IMR-90 (cell line): ENCODE data around the gene MEOX2. TPM values are rescaled to one million over a fixed set of nuclear protein-coding genes. Genes with fewer than 3 reads are reported as not detected.

Source experiments
- ATAC-seq: fragments of 200-7000 bp; cut with Tn5 transposase; 2 replicates; pipeline ENCODE4 v1.9.1; 2020; ENCODE audit warnings: low read depth, mild to moderate bottlenecking, moderate library complexity
- BruUV-seq: library from RNA; stranded (reverse); fragments of 400-500 nt; replicated peaks from 2 replicates; lab custom pipeline; 2021; lab: Mats Ljungman, UMichigan
- CTCF ChIA-PET: fragments of 300-600 bp; formaldehyde crosslinking; extraction: SDS; loops from one replicate; lab custom pipeline; 2021; ENCODE audit warnings: antibody characterized with exemption; lab: Yijun Ruan, JAX
- POLR2A ChIA-PET: fragments of 300-600 bp; sonication (Branson Sonifier 250); formaldehyde crosslinking; loops from one replicate; lab custom pipeline; 2022; ENCODE audit warnings: antibody characterized with exemption; ENCODE audit not compliant: unreplicated experiment; lab: Charles Lee
- DNase-seq: peaks from one replicate; pipeline ENCODE4 v3.0.0; 2013
- H2AFZ ChIP-seq: replicated peaks from 2 replicates; pipeline ENCODE3; 2013; ENCODE audit warnings: low read length, mild to moderate bottlenecking; ENCODE audit not compliant: poor library complexity
- H2AK5ac ChIP-seq: 2 replicates; pipeline ENCODE4 v1.6.1; 2013; ENCODE audit warnings: low read depth, low read length, inconsistent platforms
- H2AK9ac ChIP-seq: replicated peaks from 2 replicates; pipeline ENCODE3; 2013; ENCODE audit warnings: mild to moderate bottlenecking, low read depth, low read length, moderate library complexity; ENCODE audit not compliant: poor library complexity
- H2BK120ac ChIP-seq: 2 replicates; pipeline ENCODE4 v1.6.1; 2013; ENCODE audit warnings: low read depth, low read length, inconsistent platforms
- H2BK15ac ChIP-seq: 3 replicates; pipeline ENCODE4 v1.6.1; 2013; ENCODE audit warnings: low read depth, low read length, inconsistent platforms
- H2BK20ac ChIP-seq: 2 replicates; pipeline ENCODE4 v1.6.1; 2013; ENCODE audit warnings: low read depth, mild to moderate bottlenecking, inconsistent platforms, low read length, moderate library complexity
- H2BK5ac ChIP-seq: 2 replicates; pipeline ENCODE4 v1.6.1; 2013; ENCODE audit warnings: mild to moderate bottlenecking, low read depth, low read length, inconsistent platforms; ENCODE audit not compliant: poor library complexity, severe bottlenecking
- H3K14ac ChIP-seq: replicated peaks from 2 replicates; pipeline ENCODE4 v1.6.1; 2013; ENCODE audit warnings: low read depth, low read length, inconsistent platforms
- H3K18ac ChIP-seq: 2 replicates; pipeline ENCODE4 v1.6.1; 2013; ENCODE audit warnings: low read depth, low read length, control low read depth
- H3K23ac ChIP-seq: 2 replicates; pipeline ENCODE4 v1.6.1; 2013; ENCODE audit warnings: low read depth, low read length, inconsistent platforms
- H3K27ac ChIP-seq: 2 replicates; pipeline ENCODE4 v1.5.1; 2013; ENCODE audit warnings: mild to moderate bottlenecking, control low read depth, low read length; ENCODE audit not compliant: insufficient read depth
- H3K27me3 ChIP-seq: 2 replicates; pipeline ENCODE4 v1.6.1; 2013; ENCODE audit warnings: low read length; ENCODE audit not compliant: control insufficient read depth, insufficient read depth
- H3K36me3 ChIP-seq: 2 replicates; pipeline ENCODE4 v1.6.1; 2013; ENCODE audit warnings: low read length, mixed read lengths; ENCODE audit not compliant: control insufficient read depth, insufficient read depth
- H3K4ac ChIP-seq: 2 replicates; pipeline ENCODE4 v1.6.1; 2013; ENCODE audit warnings: low read depth, low read length, inconsistent platforms
- H3K4me1 ChIP-seq: 2 replicates; pipeline ENCODE4 v1.6.1; 2013; ENCODE audit warnings: low read length, mixed read lengths; ENCODE audit not compliant: control insufficient read depth, insufficient read depth
- H3K4me2 ChIP-seq: 2 replicates; pipeline ENCODE4 v1.6.1; 2013; ENCODE audit warnings: low read depth, mild to moderate bottlenecking, control low read depth, low read length, moderate library complexity
- H3K4me3 ChIP-seq: 2 replicates; pipeline ENCODE4 v1.5.1; 2013; ENCODE audit warnings: low read depth, mild to moderate bottlenecking, control low read depth, low read length, moderate library complexity; ENCODE audit not compliant: insufficient read depth
- H3K56ac ChIP-seq: 2 replicates; pipeline ENCODE4 v1.6.1; 2013; ENCODE audit warnings: low read length, inconsistent platforms; ENCODE audit not compliant: insufficient read depth; ENCODE audit errors: extremely low read depth
- H3K79me1 ChIP-seq, 2 experiments: 2 replicates each; pipeline ENCODE4 v1.6.1; 2013; ENCODE audit warnings: low read length in 2 of 2, inconsistent platforms in 1 of 2, low read depth in 1 of 2
- H3K9ac ChIP-seq: 2 replicates; pipeline ENCODE4 v1.6.1; 2013; ENCODE audit warnings: low read depth, low read length, control low read depth
- H3K9me1 ChIP-seq: 2 replicates; pipeline ENCODE4 v1.6.1; 2013; ENCODE audit warnings: low read length, inconsistent platforms; ENCODE audit not compliant: insufficient read depth
- H3K9me3 ChIP-seq: 2 replicates; pipeline ENCODE4 v1.6.1; 2013; ENCODE audit warnings: low read length; ENCODE audit not compliant: control insufficient read depth, insufficient read depth
- H4K20me1 ChIP-seq: 2 replicates; pipeline ENCODE4 v1.6.1; 2013; ENCODE audit warnings: low read length, inconsistent platforms; ENCODE audit not compliant: insufficient read depth
- H4K5ac ChIP-seq: 2 replicates; pipeline ENCODE4 v1.6.1; 2013; ENCODE audit warnings: mild to moderate bottlenecking, low read depth, low read length, control low read depth
- H4K8ac ChIP-seq, 2 experiments: 2 replicates each; pipeline ENCODE4 v1.6.1; 2013; ENCODE audit warnings: low read depth in 2 of 2, low read length in 2 of 2, control low read depth in 1 of 2, inconsistent platforms in 1 of 2
- H4K91ac ChIP-seq: 2 replicates; pipeline ENCODE4 v1.6.1; 2013; ENCODE audit warnings: low read depth, low read length, inconsistent platforms; ENCODE audit not compliant: insufficient read depth
- CEBPB ChIP-seq: IDR thresholded peaks from 2 replicates; pipeline ENCODE4 v1.6.1; 2012; ENCODE audit warnings: low read depth, low read length, improper control_type of control experiment
- CHD1 ChIP-seq: IDR thresholded peaks from 2 replicates; pipeline ENCODE4 v1.6.1; 2012; ENCODE audit warnings: low read depth, low read length, improper control_type of control experiment
- MAZ ChIP-seq: IDR thresholded peaks from 2 replicates; pipeline ENCODE4 v1.6.1; 2012; ENCODE audit warnings: low read depth, mild to moderate bottlenecking, low read length, improper control_type of control experiment, moderate library complexity, borderline replicate concordance
- SMC3 ChIP-seq: fragments of 150-350 bp; IDR thresholded peaks from 2 replicates; pipeline ENCODE4 v1.6.1; 2016; ENCODE audit warnings: low read depth, mild to moderate bottlenecking, antibody characterized with exemption, low read length, moderate library complexity
- WGBS, 2 experiments: methylation state at CpG; one replicate each; pipeline versions ENCODE4 v1.1.5 to v1.1.7; 2013; ENCODE audit warnings: missing lambda C conversion rate in 2 of 2; ENCODE audit not compliant: insufficient read length in 1 of 2; ENCODE audit errors: extremely low coverage in 2 of 2; 5-methylcytosine and 5-hydroxymethylcytosine counted together
- dilution Hi-C: fragments of 300-500 bp; cut with HindIII; formaldehyde crosslinking; loops from one replicate; pipeline ENCODE4 v1.14.3; 2018; ENCODE audit warnings: low sequenced_read_pairs; ENCODE audit not compliant: unreplicated experiment
- in situ Hi-C: fragments of 300-500 bp; cut with MboI; formaldehyde crosslinking; loops from 3 replicates; pipeline ENCODE4 v1.14.3; 2019; ENCODE audit warnings: low sequenced_read_pairs, inconsistent platforms, mixed read lengths
- intact Hi-C: fragments of 100-400 bp; cut with micrococcal nuclease; formaldehyde crosslinking; loops from 2 replicates; pipeline ENCODE4 v1.10.0; 2022
- polyA plus RNA-seq, 3 experiments: library from polyadenylated mRNA; depleted of rRNA; stranded (reverse); fragments of >200 nt; gene quantifications; 2 replicates each; pipeline ENCODE4 v1.2.3, GENCODE V29; 2012; ENCODE audit warnings: low replicate concordance in 1 of 3
- total RNA-seq: library from RNA; depleted of rRNA; stranded (reverse); fragments of >200 nt; gene quantifications from 2 replicates; pipeline ENCODE4 v1.2.3, GENCODE V29; 2012

MEOX2 gene
- total and polyA plus RNA-seq, 2 of the 4 experiments (the other 2 are of a cell fraction), result under 0.01 TPM; not detected in 1

GRCh38 chr7:15685358-15686294 lies 857 bp downstream of the MEOX2 start:
- no peak overlapping the region for H2BK120ac ChIP-seq
- H3K9ac ChIP-seq, result no peak overlapping the region
- ATAC-seq (peak; percentile 51), DNase-seq (peak; percentile 34)
- H3K27me3 ChIP-seq, result peaks cover 46% of the 10 kb centered on the region
- no peak overlapping the region for H3K4ac ChIP-seq
- no peak overlapping the region for H3K18ac ChIP-seq
- H4K8ac ChIP-seq, result no peak overlapping the region
- H3K14ac ChIP-seq, result no peak overlapping the region
- no peaks in the 10 kb centered on the region for H3K36me3 ChIP-seq
- peak overlapping the region; percentile 78 for H3K4me2 ChIP-seq
- H4K5ac ChIP-seq, result no peak overlapping the region
- H2AK5ac ChIP-seq, result no peak overlapping the region
- no peak overlapping the region for H3K27ac ChIP-seq
- no peak overlapping the region for H2BK5ac ChIP-seq
- H4K20me1 ChIP-seq, result no peaks in the 10 kb centered on the region
- no peak overlapping the region for H2BK20ac ChIP-seq
- no peaks in the 10 kb centered on the region for H3K4me1 ChIP-seq
- TF ChIP-seq SMC3 (no peak), MAZ (no peak), CHD1 (no peak), CEBPB (peak; percentile 88)
- CTCF ChIA-PET, result interaction anchor here (1.3 kb wide), 2 partner anchors 36 to 64 kb away, joined by 3 to 4 read pairs; no protein-coding TSS in a partner anchor
- BruUV-seq, result no TSS peak
- H2AK9ac ChIP-seq, result peak overlapping the region; percentile 55
- 2% methylated on average over 21 of the region's 54 CpGs; no CpG with 5 or more reads in 1 of the 2 experiments for WGBS, 2 experiments
- H3K9me1 ChIP-seq, result no peaks in the 10 kb centered on the region
- no peaks in the 10 kb centered on the region for H3K79me1 ChIP-seq
- no peak overlapping the region for H3K23ac ChIP-seq
- intact Hi-C loops (no loop called here), in situ Hi-C loops (no loop called here), dilution Hi-C loops (no loop called here)
- peaks cover 5% of the 10 kb centered on the region; the same call in 1 of the 2 replicates for H3K9me3 ChIP-seq
- POLR2A ChIA-PET, result no interaction called here
- peak overlapping the region; percentile 79 for H2AFZ ChIP-seq
- H3K4me3 ChIP-seq, result no peak overlapping the region
- H3K56ac ChIP-seq, result no peak overlapping the region
- no peak overlapping the region for H2BK15ac ChIP-seq
- no peak overlapping the region for H4K91ac ChIP-seq
